OCI-LY7 (cell line): Measurements from ENCODE around the gene CATSPERE. TPM values are rescaled to one million over a fixed set of nuclear protein-coding genes. Genes with fewer than 3 reads are reported as not detected.

ENCODE experiments used
- BruUV-seq: library from RNA; stranded (reverse); fragments of 400-500 nt; replicated peaks from 2 replicates; lab custom pipeline; 2021; lab: Mats Ljungman, UMichigan
- CTCF ChIA-PET: fragments of 300-600 bp; sonication (Branson Sonifier 250); formaldehyde crosslinking; loops from one replicate; lab custom pipeline; 2022; ENCODE audit warnings: antibody characterized with exemption; ENCODE audit not compliant: unreplicated experiment; lab: Charles Lee
- POLR2A ChIA-PET: fragments of 300-600 bp; sonication (Branson Sonifier 250); formaldehyde crosslinking; loops from one replicate; lab custom pipeline; 2022; ENCODE audit warnings: antibody characterized with exemption; lab: Charles Lee
- DNase-seq: peaks from one replicate; pipeline ENCODE4 v3.0.0-alpha.2; 2015; ENCODE audit warnings: low spot score
- H2AFZ ChIP-seq: fragments of 200-600 bp; sonication (generic), shearing (Covaris generic); 2 replicates; pipeline ENCODE4 v1.6.1; 2014; ENCODE audit warnings: mild to moderate bottlenecking, antibody characterized with exemption, low read length, moderate library complexity
- H3K27ac ChIP-seq: fragments of 200-600 bp; sonication (generic); 2 replicates; pipeline ENCODE4 v1.5.1; 2014; ENCODE audit warnings: mixed run types, low read depth, mild to moderate bottlenecking, moderate library complexity, low read length, inconsistent platforms; ENCODE audit not compliant: poor library complexity, severe bottlenecking
- H3K36me3 ChIP-seq: fragments of 200-600 bp; sonication (generic); 2 replicates; pipeline ENCODE4 v1.6.1; 2014; ENCODE audit warnings: mild to moderate bottlenecking, antibody characterized with exemption, low read length, moderate library complexity, mixed read lengths; ENCODE audit not compliant: insufficient read depth
- H3K4me1 ChIP-seq: fragments of 200-600 bp; sonication (generic); 2 replicates; pipeline ENCODE4 v1.5.1; 2014; ENCODE audit warnings: mild to moderate bottlenecking, low read length; ENCODE audit not compliant: insufficient read depth, poor library complexity, severe bottlenecking
- H3K4me2 ChIP-seq: fragments of 200-600 bp; sonication (generic); 2 replicates; pipeline ENCODE4 v1.6.1; 2014; ENCODE audit warnings: mild to moderate bottlenecking, low read length
- H3K4me3 ChIP-seq: fragments of 200-600 bp; sonication (generic); 2 replicates; pipeline ENCODE4 v1.5.1; 2014; ENCODE audit warnings: mild to moderate bottlenecking, low read depth, low read length; ENCODE audit not compliant: poor library complexity, severe bottlenecking
- H3K79me2 ChIP-seq: fragments of 200-600 bp; sonication (generic); 2 replicates; pipeline ENCODE4 v1.6.1; 2016; ENCODE audit warnings: low read depth, mild to moderate bottlenecking, low read length, moderate library complexity, mixed read lengths; ENCODE audit not compliant: insufficient read depth
- H3K9me2 ChIP-seq: fragments of 200-600 bp; sonication (generic); 2 replicates; pipeline ENCODE4 v1.6.1; 2016; ENCODE audit warnings: mild to moderate bottlenecking, low read length, mixed read lengths; ENCODE audit not compliant: insufficient read depth
- H3K9me3 ChIP-seq: fragments of 200-600 bp; sonication (generic); 2 replicates; pipeline ENCODE4 v1.6.1; 2014; ENCODE audit warnings: mild to moderate bottlenecking, mixed run types, low read length, mixed read lengths
- H4K20me1 ChIP-seq: fragments of 200-600 bp; sonication (generic); 2 replicates; pipeline ENCODE4 v1.6.1; 2014; ENCODE audit warnings: mild to moderate bottlenecking, antibody characterized with exemption, low read length, moderate library complexity, mixed read lengths; ENCODE audit not compliant: insufficient read depth
- CTCF ChIP-seq: fragments of 200-600 bp; sonication (generic); conservative IDR thresholded peaks from 2 replicates; pipeline ENCODE4 v1.5.1; 2014; ENCODE audit warnings: mild to moderate bottlenecking, antibody characterized with exemption, low read length, moderate library complexity, mixed read lengths
- EZH2phosphoT487 ChIP-seq: fragments of 200-600 bp; sonication (generic); IDR thresholded peaks from 2 replicates; pipeline ENCODE4 v1.6.1; 2018; ENCODE audit warnings: low read depth, borderline replicate concordance, mild to moderate bottlenecking, mixed run types, antibody characterized with exemption, low read length, moderate library complexity, mixed read lengths
- intact Hi-C: fragments of 100-400 bp; cut with micrococcal nuclease; formaldehyde crosslinking; loops from one replicate; pipeline ENCODE4 v1.10.0; 2022; ENCODE audit not compliant: unreplicated experiment
- total RNA-seq, 2 experiments: library from RNA; depleted of rRNA in 1 of 2; stranded (reverse); fragments of >200 nt in 1 of 2; shearing (Covaris generic) in 1 of 2; gene quantifications; 2 replicates each; pipeline ENCODE4 v1.2.3, GENCODE V29; 2014 to 2022

Gene CATSPERE
- total RNA-seq, 2 experiments from 2014 or later = 0.41 to 1.1 TPM

GRCh38 chr1:244583358-244583982 lies 122.4 kb downstream of the CATSPERE start:
- POLR2A ChIA-PET = interaction anchor here (0.6 kb wide), 3 partner anchors 215 to 1635 kb away, joined by 3 read pairs; no protein-coding TSS in a partner anchor
- no peaks in the 10 kb centered on the region for H4K20me1 ChIP-seq
- no peak overlapping the region for H2AFZ ChIP-seq
- H3K4me3 ChIP-seq = no peak overlapping the region
- DNase-seq = no peak
- BruUV-seq = no TSS peak
- H3K79me2 ChIP-seq = no peaks in the 10 kb centered on the region
- H3K27ac ChIP-seq = no peak overlapping the region
- intact Hi-C loops = no loop called here
- H3K36me3 ChIP-seq = no peaks in the 10 kb centered on the region
- H3K9me2 ChIP-seq = no peaks in the 10 kb centered on the region
- no peaks in the 10 kb centered on the region for H3K4me1 ChIP-seq
- H3K4me2 ChIP-seq = no peak overlapping the region
- TF ChIP-seq EZH2phosphoT487 = no peak
- no peak for TF ChIP-seq CTCF
- CTCF ChIA-PET = no interaction called here
- H3K9me3 ChIP-seq = 0 out of 2 replicates have a peak, but pooled peaks cover 4% of the 10 kb centered on the region

GRCh38 chr1:244585867-244586266 lies 124.8 kb downstream of the CATSPERE start:
- Histone ChIP-seq H3K4me3 (no peak overlapping the region), H3K4me1 (no peaks in the 10 kb centered on the region), H4K20me1 (no peaks in the 10 kb centered on the region), H3K27ac (no peak overlapping the region), H3K79me2 (no peaks in the 10 kb centered on the region), H3K4me2 (no peak overlapping the region), H3K9me3 (peaks cover 8% of the 10 kb centered on the region; the same call in 1 of the 2 replicates), H3K9me2 (no peaks in the 10 kb centered on the region), H2AFZ (no peak overlapping the region), H3K36me3 (no peaks in the 10 kb centered on the region)
- POLR2A ChIA-PET = no interaction called here
- CTCF ChIA-PET = no interaction called here
- TF ChIP-seq EZH2phosphoT487 (no peak), CTCF (no peak)
- intact Hi-C loops = no loop called here
- DNase-seq = no peak
- BruUV-seq = no TSS peak

DNA sequence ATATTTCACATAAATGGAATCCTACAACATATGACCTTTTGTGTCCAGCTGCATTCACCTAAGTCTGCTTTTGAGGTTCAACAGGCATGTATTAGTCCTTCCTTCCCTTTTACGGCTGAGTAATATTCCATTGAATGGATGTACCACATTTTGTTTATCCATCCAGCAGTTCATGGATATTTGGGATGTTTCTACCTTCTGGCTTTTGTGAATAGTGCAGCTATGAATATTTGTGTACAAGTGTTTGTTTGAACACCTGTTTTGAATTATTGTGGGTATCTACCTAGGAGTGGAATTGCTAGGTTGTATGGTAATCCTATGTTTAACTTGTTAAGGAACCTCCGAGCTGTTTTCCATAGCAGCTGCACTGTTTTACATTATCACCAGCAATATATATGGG lies 129.6 kb downstream of the CATSPERE start:
- peaks cover 10% of the 10 kb centered on the region; the same call in 1 of the 2 replicates for H3K9me3 ChIP-seq
- H3K36me3 ChIP-seq = no peaks in the 10 kb centered on the region
- TF ChIP-seq CTCF (no peak), EZH2phosphoT487 (no peak)
- no peaks in the 10 kb centered on the region for H3K79me2 ChIP-seq
- intact Hi-C loops = no loop called here
- no peak overlapping the region for H3K4me3 ChIP-seq
- H3K4me1 ChIP-seq = no peaks in the 10 kb centered on the region
- BruUV-seq = no TSS peak
- H3K4me2 ChIP-seq = no peak overlapping the region
- no peaks in the 10 kb centered on the region for H4K20me1 ChIP-seq
- no peak for DNase-seq
- no peak overlapping the region for H2AFZ ChIP-seq
- ChIA-PET CTCF (no interaction called here), POLR2A (interaction anchor here (1.2 kb wide), 1 partner anchor 30 kb away, joined by 3 read pairs; no protein-coding TSS in a partner anchor)
- H3K9me2 ChIP-seq = no peaks in the 10 kb centered on the region
- no peak overlapping the region for H3K27ac ChIP-seq
